Activated CD4-positive, CD25-positive, alpha-beta regulatory T cell treated with anti-CD3 and anti-CD28 coated beads, Interleukin-2, amount 50 U/mL, for 72 hours (primary cell): ENCODE data around the gene CD99L2.

Experiments
- DNase-seq: peaks from one replicate; pipeline ENCODE4 v3.0.0; 2021

Gene CD99L2

GRCh38 chrX:150777328-150777992 is 121.0 kb downstream of the CD99L2 start:
- DNase-seq, result no peak

DNA sequence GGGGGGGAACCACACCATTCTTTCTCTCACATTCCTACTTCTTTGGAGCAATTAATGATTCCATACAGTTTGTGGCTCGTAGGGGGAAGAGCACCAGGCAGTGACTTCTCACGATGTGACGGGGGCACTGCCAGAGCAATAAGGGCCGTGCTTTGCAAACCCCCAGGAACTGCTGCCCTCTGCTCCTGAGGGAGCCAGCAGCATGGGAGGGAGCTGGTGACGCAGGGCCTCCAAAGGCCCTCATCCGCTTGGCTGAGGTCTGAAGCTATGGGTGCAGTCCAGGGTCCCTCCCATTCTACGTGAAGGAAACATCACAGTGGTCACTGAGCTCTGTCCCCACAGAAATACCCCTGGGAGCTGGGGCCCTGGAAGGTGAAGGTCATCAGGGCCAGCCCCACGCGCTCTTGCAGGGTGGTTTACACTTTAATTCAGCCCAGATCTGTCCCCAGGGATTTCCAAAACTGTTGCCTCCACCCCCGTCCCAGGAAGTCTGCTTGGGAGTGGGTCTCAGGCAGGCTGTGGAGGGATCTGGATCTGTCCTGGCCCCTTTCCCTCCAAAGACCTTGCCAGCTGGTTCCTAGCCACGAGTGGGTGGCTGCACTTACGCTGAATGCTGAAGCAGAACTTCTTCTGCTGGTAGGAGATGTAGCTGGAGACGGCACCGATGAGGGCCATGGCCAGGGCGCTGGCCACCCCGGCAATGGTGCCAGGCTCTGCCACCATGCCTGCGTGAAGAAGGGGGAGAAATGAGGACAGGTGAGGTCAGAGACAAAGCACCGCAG is 122.7 kb downstream of the CD99L2 start:
- DNase-seq, result no peak

GRCh38 chrX:150774798-150775568 is 123.5 kb downstream of the CD99L2 start:
- DNase-seq, result no peak

GRCh38 chrX:150773634-150774033 is 124.8 kb downstream of the CD99L2 start:
- no peak for DNase-seq

GRCh38 chrX:150773117-150773516 is 125.4 kb downstream of the CD99L2 start:
- DNase-seq, result no peak

DNA sequence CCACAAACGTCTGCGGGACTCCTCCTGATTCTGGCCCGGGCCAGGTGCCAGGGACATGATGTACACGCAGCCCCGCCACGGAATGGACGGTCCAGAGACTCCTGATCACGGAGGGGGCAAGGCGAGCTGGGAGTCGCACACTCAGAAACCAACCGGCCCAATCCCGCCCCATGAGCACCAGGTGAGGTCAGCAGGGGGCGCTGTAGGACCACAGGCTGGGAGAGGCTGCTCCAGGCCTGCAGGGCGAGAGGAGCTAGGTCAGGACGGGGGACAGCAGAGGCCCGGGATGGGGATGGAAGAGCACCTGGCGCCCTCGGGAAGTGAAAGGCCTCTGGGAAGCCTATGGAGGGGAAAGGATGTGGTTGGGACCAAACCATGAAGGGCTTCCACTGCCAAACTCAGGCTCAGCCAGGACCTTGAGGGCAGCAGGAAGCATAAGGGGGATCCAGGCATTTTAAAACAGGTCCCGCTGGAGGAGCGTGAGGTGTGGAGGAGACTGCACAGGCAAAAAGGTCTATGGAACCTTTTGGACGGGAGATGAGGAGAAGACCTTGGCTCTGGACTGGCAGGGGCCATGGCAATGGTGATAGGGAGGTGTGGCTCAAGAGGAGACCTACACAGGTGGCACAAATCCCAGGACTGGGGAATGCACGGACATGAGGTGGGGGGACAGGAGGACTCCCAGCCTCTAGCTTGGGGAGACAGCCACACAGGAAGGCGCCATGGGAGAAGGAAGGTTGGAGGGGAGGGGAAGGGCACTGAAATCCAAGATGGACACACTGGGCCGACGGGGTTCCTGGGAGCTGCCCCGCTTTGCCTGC is 126.1 kb downstream of the CD99L2 start:
- peak; percentile 83 for DNase-seq

DNA sequence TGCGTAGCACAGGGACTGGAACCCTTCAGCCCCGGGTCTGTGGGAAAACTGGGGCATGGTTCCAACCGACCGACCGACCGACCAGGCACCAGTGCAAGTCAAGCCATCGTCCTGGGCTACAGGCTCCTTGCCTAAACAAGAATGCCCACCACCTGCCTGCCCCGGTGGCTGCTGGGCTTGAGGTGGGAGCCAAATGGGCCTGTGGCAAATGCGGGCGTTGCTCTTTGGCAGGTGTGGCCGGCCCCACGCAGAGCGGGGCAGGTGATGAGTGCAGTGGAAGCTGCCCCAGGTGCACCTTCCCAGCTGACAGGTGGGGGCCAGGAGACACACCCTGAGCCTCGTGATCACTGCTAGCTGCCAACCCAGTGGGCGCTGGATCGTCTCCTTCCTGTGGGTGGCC is 127.4 kb downstream of the CD99L2 start:
- no peak for DNase-seq

GRCh38 chrX:150770623-150771022 is 127.8 kb downstream of the CD99L2 start:
- DNase-seq, result no peak

GRCh38 chrX:150769408-150769807 is 129.1 kb downstream of the CD99L2 start:
- DNase-seq, result no peak

- DNase-seq, result no peak
Observed at GRCh38 chrX:150768580-150769190, 129.8 kb downstream of the CD99L2 start.

GRCh38 chrX:150768132-150768485 is 130.4 kb downstream of the CD99L2 start:
- no peak for DNase-seq

GRCh38 chrX:150767475-150768131 is 130.9 kb downstream of the CD99L2 start:
- DNase-seq, result no peak

DNA sequence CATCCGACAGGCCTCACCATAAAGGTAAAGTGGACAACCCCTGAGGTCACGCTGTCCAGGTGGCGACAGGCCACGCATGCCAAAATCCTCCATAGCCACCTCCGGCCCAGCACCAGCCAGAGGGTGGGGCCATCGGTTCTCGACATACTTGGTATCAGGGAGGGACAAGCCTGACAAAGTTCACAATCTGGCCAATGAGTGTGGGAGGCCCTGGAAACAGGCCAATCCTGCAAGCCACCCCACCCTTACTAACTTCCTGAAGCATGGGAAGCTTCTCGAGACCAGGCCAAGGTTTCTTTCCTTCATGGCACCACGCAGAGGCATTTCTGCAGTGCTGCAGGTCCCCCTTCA is 131.4 kb downstream of the CD99L2 start:
- DNase-seq, result no peak

DNA sequence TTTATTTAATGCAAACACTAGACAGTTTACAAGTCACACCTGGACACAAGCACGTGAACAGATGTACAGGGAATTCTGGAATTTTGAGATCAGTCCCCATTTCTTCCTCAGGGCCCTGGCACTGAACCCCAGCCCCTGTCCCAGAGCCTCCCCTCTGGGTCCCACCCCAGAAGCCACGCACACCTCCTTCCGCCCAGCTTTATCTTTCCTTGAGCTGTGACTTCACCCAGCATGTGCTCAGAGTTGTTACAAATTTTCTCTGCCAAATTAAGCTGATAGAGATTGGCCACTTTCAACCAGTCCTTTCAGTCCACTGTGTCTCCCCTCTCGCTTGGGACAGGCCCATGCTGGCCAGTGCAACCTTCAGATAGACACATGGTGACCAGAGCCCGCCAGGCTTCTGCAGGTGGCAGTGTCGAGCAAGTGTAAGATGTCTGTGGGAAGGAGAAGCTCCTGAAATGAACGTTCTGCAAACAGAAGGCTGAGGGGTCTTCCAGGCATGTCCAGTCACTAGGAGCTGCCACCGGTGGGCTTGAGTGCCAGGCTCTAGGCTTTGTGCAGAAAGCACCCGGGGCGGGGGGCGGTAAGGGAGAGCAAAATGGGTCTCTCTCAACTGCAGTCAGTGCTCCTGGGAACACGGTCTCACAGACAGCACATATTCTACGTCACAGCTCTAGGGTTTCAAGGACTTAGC is 132.0 kb downstream of the CD99L2 start:
- no peak for DNase-seq

GRCh38 chrX:150765782-150766350 is 132.6 kb downstream of the CD99L2 start:
- DNase-seq, result no peak

DNA sequence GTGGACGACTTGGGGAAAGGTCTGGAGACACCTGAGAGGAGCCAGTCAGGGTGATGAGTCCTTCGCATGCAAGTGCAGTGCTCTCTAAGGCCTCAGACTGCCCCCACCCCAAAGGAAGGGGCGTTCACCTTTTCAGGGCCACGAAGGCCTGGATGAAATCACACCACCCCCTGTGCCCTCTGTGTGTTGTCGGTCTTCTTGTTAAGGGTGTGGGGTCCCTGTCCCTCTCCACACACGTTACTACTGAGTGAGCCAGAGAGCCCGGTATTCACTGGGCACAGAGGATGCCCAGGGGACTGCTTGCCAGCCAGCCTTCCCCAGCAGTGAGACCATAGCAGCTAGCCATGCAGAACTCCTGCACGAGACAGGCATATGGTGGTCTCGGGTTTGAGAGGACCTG is 133.2 kb downstream of the CD99L2 start:
- no peak for DNase-seq

DNA sequence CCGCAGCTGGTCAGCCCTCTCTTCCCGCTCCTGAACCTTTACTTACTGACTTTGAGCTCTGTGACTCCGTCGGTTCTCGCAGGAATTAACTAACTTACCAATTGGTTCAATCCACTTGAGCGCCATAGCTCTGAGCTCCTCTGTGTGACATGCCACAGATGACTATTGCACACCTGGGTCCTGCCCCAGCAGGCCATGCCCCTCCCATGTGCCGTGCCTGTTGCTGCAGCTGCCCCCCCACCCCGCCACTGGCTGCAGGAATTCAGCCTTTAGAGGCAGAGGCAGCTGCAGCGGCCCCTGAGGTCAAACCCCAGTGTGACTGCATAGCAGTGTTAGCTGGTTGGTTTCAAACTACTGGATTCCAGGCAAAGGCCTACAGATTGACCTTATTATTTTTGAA is 134.7 kb downstream of the CD99L2 start:
- no peak for DNase-seq

GRCh38 chrX:150763303-150763797 is 135.1 kb downstream of the CD99L2 start:
- DNase-seq, result no peak

- no peak for DNase-seq
Observed at GRCh38 chrX:150762258-150763165, 136.0 kb downstream of the CD99L2 start.

DNA sequence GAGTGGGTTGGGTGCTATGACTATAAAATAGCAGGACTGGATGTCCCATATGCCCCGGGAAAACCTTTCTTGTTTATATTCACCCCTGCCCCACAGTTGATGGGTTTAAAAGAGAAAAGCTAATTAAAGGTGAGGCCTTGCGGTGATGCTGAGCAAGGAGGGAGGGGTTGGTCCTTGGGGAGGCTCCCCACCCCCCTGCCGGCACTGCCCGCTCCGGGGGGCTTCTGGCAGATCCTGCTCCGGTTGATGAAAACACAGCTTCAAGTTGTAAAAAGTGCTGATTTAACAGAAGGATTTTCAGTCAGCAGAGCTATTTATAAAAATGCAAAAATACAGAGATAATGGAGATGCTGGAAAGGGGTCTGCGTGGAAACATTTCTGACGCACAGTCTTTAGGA is 136.7 kb downstream of the CD99L2 start:
- no peak for DNase-seq
